Colonic mucosa (tissue), 4 donors: ENCODE data around the gene SCUBE2. TPM values are rescaled to one million over a fixed set of nuclear protein-coding genes. Genes with fewer than 3 reads are reported as not detected.

Experiments
- DNase-seq: peaks from one replicate; pipeline ENCODE4 v3.0.0-alpha.2; 2020
- H3K27ac ChIP-seq: fragments of 200-600 bp; one replicate; pipeline ENCODE4 v1.8.0; 2021
- H3K27me3 ChIP-seq: fragments of 200-600 bp; one replicate; pipeline ENCODE4 v1.8.0; 2021
- H3K36me3 ChIP-seq: fragments of 200-600 bp; one replicate; pipeline ENCODE4 v1.8.0; 2021
- H3K4me1 ChIP-seq: fragments of 200-600 bp; one replicate; pipeline ENCODE4 v1.8.0; 2021; ENCODE audit warnings: mild to moderate bottlenecking
- H3K4me3 ChIP-seq: fragments of 200-600 bp; one replicate; pipeline ENCODE4 v1.8.0; 2021
- H3K9ac ChIP-seq, 2 donors: one replicate each; pipeline ENCODE4 v1.7.0; 2013; ENCODE audit warnings: control low read depth in 2 of 2, low read depth in 2 of 2, low read length in 2 of 2
- H3K9me3 ChIP-seq: fragments of 200-600 bp; one replicate; pipeline ENCODE4 v1.8.0; 2021
- CTCF ChIP-seq: fragments of 200-600 bp; IDR thresholded peaks from one replicate; pipeline ENCODE4 v1.8.0; 2022; ENCODE audit warnings: antibody characterized with exemption, mild to moderate bottlenecking
- intact Hi-C: fragments of 100-400 bp; cut with DNase I; formaldehyde crosslinking; loops from one replicate; pipeline ENCODE4 v1.14.1; 2022
- total RNA-seq, 2 donors: library from RNA; stranded (reverse); fragmentation: NEBNext Ultra II Directional in 1 of 2; extraction: Animal tissue kit (Norgen Biotek cat#: 25700) in 1 of 2; gene quantifications; one replicate each; pipeline ENCODE4 v1.2.1, GENCODE V29; 2021
- donor health status: healthy.
- donor health status: DM: no; HTN: no; CAD: no.
- donor health status: DM: no; HTN: no; CAD: no.

The SCUBE2 gene
- total RNA-seq, 2 donors from 2014 or later = 2.5 to 7.5 TPM

DNA sequence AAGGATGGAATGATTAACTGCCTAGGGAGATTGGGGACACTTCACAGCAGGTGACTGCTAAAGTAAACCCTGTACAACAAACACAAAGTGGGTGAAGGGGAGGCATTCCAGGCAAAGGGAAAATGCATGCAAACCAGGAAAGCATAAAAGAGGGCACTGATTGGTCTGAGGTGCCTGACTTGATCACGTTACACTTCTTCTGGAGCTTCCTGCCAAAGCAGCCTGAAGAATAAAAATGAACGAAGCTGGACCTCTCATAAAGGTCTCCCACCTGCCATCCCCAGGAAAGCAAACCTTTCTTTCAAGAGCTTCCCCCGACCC is 46.7 kb upstream of the SCUBE2 start:
- no peak for TF ChIP-seq CTCF
- Histone ChIP-seq H3K27ac (no peak overlapping the region), H3K27me3 (no peaks in the 10 kb centered on the region), H3K9ac (no peak overlapping the region), H3K36me3 (no peaks in the 10 kb centered on the region), H3K4me1 (no peaks in the 10 kb centered on the region), H3K4me3 (no peak overlapping the region), H3K9me3 (no peaks in the 10 kb centered on the region)
- intact Hi-C loops = loop anchor here (2.0 to 5.0 kb wide), 2 partner anchors 123 to 226 kb away; partner anchors contain the start of gene AKIP1
- no peak for DNase-seq

DNA sequence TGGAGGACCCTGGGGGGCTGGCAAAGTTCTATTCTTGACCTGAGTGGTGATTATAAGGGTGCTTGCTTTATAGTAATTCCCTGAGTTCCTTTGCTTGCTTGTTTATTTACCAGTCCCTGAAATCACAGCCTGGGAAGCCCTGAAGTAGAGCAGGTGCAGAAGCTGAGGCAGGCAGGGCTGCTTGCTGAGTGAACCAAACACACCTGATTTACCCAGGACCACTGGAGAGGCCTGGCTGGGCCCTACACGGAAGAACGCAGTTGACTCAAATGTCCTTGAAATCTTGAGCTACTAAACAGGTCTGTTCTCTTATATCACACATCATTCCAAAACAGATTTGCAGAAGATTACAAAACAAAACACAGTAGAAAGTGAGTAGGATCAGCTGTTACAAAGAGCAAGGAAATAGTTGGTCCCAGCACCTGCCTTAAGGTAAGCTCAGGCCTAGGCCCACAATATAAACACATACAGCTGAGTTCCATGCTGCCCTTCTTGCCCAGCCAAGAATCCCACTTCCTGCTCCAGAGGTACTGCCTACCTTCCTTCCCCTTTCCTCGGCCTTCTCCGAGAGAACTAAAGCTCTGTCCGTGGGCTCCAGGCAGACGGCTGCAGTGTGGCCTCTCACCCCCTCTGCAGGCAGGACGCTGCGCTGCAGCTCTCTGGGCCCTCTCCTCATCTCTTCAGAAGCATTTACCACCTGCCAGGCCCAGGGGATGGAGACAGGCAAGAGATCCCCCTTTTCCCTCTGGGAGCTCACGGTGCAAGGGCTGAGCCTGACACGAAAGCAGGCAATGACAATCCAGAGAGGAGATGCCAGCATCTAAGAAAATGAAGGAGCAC is 46.1 kb upstream of the SCUBE2 start:
- peak overlapping the region in 1 of 2 donors; percentile 3 for H3K9ac ChIP-seq
- no peaks in the 10 kb centered on the region for H3K27me3 ChIP-seq
- H3K4me1 ChIP-seq = no peaks in the 10 kb centered on the region
- H3K27ac ChIP-seq = no peak overlapping the region
- peak; percentile 84 for DNase-seq
- TF ChIP-seq CTCF = peak; percentile 93
- H3K9me3 ChIP-seq = no peaks in the 10 kb centered on the region
- H3K36me3 ChIP-seq = no peaks in the 10 kb centered on the region
- intact Hi-C loops = loop anchor here (2.0 to 5.0 kb wide), 2 partner anchors 123 to 225 kb away; partner anchors contain the start of gene AKIP1
- H3K4me3 ChIP-seq = no peak overlapping the region

DNA sequence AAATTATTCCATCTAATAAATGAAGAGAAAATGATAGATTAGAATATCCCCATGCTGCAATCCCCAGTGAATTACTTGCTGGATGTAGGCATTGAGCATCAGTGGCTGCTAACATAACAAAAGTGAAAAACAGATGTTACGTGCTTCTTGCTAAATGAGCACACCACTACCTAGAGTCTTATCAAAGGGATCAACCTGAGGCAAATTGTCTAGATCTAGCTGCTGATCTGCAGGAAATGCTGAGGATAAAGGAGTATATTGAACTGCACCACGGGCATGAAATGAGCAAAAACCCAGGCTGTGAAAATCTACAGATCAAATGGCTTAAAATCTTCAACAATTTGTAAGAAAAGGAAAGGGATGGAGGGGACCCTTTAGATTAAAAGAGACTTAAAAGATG is 45.3 kb upstream of the SCUBE2 start:
- DNase-seq = no peak
- no peak overlapping the region for H3K27ac ChIP-seq
- no peaks in the 10 kb centered on the region for H3K36me3 ChIP-seq
- H3K9me3 ChIP-seq = no peaks in the 10 kb centered on the region
- intact Hi-C loops = loop anchor here (5.0 kb wide), 1 partner anchor 224 kb away; the partner anchor contains the start of gene AKIP1
- H3K27me3 ChIP-seq = no peaks in the 10 kb centered on the region
- no peak overlapping the region for H3K9ac ChIP-seq
- no peaks in the 10 kb centered on the region for H3K4me1 ChIP-seq
- H3K4me3 ChIP-seq = no peak overlapping the region
- TF ChIP-seq CTCF = no peak

- no peak overlapping the region for H3K9ac ChIP-seq
- H3K27me3 ChIP-seq = no peaks in the 10 kb centered on the region
- TF ChIP-seq CTCF = no peak
- no peak overlapping the region for H3K27ac ChIP-seq
- no peak overlapping the region for H3K4me3 ChIP-seq
- H3K4me1 ChIP-seq = no peaks in the 10 kb centered on the region
- intact Hi-C loops = no loop called here
- no peak for DNase-seq
- no peaks in the 10 kb centered on the region for H3K36me3 ChIP-seq
- H3K9me3 ChIP-seq = no peaks in the 10 kb centered on the region
These were observed 42.6 kb upstream of the SCUBE2 start for GRCh38 chr11:9133956-9134355.

DNA sequence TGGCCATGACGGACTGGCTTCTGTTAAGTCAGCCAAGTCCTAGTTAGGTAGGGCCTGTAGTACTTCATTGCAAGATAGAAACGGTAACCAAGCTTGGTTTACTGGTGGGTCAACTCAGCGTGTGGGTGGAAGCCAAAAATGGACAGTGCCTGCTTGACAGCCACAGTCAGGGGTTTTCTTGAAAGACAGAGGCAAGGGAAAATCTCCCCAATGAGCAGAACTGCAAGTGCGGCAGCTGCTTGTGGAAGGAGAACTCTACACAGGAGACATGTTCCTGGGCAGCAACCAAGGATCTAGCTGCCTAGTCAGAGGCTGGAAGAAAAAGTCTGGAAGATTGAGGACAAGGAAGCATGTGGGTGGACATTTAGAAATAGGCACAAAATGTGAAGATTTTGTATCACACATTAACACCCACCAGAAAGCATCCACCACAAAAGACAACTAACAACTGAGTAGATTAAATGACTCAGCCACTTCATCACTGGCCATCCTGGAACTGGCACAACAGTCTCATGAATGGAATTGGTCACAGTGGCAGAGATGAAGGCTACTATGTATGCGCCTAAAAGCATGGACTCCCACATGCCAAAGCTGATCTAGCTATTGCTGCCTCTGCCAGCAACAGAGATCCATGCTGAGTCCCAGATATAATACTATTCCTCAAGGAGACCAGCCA is 40.9 kb upstream of the SCUBE2 start:
- no peak overlapping the region for H3K9ac ChIP-seq
- no peak for TF ChIP-seq CTCF
- intact Hi-C loops = no loop called here
- H3K4me1 ChIP-seq = no peaks in the 10 kb centered on the region
- no peak overlapping the region for H3K27ac ChIP-seq
- no peaks in the 10 kb centered on the region for H3K27me3 ChIP-seq
- no peaks in the 10 kb centered on the region for H3K9me3 ChIP-seq
- DNase-seq = no peak
- no peaks in the 10 kb centered on the region for H3K36me3 ChIP-seq
- no peak overlapping the region for H3K4me3 ChIP-seq
